HG02623 (cell line): Measurements from ENCODE around the gene KSR2.
"Not testable (repeated sequence)": the region's sequence is repeated elsewhere in the genome, so short reads cannot be mapped to it uniquely, and the experiment has no call there.

Experiments
- ATAC-seq: cut with Tn5 transposase; IDR thresholded peaks from one replicate; pipeline ENCODE4 v1.9.1; 2021; ENCODE audit warnings: moderate library complexity; ENCODE audit not compliant: unreplicated experiment

KSR2 gene

DNA sequence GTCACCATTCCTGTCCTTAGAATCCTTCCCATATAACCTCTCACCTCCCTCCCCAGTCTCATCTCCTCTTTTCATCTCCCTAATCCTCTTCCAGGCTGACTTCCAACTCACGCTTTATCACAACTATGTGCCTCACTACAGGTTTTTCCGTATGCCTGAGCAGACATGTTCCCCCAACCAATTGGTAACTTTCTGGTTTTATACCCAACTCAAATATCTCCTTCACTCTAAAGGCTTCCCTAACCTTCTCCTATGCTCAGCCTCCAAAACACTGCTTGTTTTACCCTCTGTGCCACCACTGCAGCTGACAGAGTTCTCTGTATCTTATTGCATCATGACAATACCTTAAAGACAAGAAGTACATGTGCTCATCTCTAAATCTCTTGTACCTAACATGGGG, 139.7 kb downstream of the KSR2 start:
- ATAC-seq: no peak

DNA sequence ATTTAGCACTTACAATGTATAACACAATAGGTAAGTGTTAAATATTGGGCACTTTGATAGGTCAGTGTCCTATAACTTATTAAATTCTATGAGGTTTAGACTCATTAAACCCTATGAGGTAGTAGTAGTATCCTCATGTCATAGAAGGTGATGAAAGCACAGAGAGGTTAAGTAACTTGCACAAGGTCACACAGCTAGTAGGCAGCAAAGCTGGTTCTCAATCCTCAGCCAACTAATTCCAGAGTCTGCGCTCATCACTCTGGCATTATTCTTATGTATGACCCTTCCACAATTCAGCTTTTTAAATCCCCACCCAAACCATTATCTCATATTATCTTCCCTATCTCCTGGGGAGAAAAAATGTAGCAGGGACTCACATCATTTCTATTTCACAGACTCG, 141.1 kb downstream of the KSR2 start:
- ATAC-seq: no peak

DNA sequence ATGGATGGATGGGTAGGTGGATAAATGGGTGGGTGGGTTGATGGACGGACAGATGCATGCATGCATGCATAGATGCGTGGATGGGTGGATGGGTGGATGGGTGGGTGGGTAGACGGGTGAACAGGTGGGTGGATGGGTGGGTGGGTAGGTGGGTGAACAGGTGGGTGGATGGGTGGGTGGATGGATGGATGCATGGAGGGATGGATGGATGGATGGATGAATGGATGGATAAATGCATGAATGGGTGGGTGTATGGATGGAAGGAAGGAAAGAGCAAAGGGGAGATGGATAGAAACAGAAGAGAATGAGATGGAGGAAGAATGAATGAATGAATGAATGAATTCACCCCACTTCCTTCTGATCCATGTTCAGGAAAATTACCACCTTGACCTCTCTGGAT, 143.0 kb downstream of the KSR2 start:
- no peak for ATAC-seq

GRCh38 chr12:117821480-117822175, 147.2 kb downstream of the KSR2 start:
- no peak for ATAC-seq

DNA sequence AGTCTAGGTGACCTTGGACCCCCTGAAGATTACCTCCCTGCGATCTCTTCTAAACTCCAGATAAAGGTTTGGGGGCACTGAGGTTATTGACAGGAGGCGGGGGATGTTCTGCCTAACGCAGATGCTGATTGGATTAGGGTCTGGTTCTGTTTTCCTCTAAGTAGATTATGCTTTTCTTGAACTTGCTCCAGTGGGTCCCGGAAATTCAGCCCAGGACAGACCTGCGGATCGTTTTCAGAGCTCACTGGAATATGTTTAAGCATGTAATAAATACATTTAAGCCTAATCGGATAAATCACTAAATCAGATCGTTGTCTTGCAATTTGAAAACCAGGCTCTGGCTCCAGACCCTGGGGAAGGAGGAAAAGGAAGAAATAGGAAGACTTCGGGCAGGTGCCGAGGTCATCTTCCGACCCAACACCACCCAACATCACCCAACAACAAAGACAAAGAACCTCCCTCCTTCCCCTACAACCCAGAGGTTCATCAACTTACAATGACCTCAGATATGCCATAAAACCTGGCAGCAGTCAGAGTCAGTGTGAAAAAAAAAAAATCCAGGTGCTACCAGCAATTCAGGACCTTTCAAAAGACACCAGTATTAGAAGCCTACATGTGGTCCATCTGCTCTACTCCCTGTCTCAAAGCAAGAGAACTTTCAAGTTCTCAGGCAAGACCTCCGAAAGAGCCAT, 148.4 kb downstream of the KSR2 start:
- no peak for ATAC-seq

GRCh38 chr12:117819160-117819559, 149.6 kb downstream of the KSR2 start:
- ATAC-seq: no peak

GRCh38 chr12:117818400-117818799, 150.4 kb downstream of the KSR2 start:
- no peak for ATAC-seq

DNA sequence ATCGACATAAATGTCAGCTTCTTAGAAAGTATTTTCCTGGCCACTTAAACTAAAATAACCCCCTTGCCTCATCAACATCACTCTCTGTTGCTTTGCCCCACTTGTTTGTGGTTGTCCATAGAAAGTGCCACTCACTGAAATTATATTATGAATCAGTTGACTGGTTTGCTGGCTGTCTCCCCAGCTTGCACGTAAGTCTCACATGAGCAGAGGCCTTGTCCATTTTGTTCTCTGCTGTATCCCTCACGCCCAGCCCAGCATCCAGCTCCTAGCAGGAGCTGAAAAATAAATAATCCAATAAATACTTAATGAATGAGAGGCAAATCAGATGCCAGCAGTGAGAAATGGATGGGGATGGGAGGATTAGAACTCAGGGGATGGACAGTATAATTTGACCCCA, 159.3 kb downstream of the KSR2 start:
- no peak for ATAC-seq

DNA sequence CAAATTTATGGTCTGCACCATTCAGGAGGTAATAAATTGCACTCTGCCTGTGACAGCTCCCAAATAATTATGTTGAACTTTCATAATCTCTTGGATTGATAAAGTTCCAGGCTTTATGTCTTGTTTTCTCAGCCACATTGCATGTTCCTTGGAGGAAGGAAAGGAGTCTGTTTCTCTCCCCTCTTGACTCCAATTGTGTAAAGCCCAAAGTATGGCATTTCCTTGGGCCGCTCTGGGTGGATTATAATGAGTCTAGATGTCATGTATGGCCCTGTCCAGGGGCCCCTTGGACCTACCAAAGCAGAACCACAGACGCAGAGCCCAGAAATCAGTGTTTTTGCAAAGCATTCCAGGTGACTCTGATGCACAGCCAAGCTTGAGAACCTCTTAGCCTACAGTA, 160.8 kb downstream of the KSR2 start:
- ATAC-seq: no peak

DNA sequence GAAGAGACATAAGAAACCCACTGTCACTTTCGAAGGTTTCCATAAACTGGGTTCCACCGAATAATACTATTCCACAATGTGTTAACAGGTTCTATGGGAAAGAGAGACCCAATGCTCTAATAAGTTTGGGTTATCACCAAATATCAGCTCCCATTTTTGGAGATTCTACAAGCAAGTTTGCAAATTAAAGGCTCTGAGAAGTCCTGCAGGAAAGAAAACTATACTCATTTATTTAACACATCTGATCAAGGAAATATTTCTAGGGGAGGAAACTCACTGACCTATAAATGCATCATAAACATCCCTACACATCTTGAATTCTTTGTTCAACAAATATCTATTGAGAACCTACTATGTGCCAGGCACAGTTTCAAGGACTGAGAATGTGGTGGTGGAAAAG, 161.4 kb downstream of the KSR2 start:
- no peak for ATAC-seq

GRCh38 chr12:117805865-117806264, 162.9 kb downstream of the KSR2 start:
- ATAC-seq: no peak

DNA sequence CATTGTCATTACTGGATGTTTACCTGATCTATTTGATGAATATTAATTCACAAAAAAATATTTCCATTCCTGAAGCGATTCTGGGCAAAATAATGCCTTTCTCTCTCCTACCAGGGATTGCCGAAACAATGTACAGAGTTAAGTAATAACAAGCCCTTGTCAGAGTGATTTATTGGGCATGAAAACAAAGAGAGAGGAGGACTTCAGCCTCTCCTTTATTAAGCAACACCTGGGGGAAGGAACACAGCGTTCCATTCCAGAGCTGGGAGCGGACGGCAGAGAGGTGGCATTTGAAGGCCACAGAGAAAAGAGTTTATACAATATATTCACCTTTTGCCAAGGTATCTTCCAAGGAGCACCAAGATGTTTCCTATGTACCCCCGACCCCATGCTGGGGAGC, 165.8 kb downstream of the KSR2 start:
- no peak for ATAC-seq

DNA sequence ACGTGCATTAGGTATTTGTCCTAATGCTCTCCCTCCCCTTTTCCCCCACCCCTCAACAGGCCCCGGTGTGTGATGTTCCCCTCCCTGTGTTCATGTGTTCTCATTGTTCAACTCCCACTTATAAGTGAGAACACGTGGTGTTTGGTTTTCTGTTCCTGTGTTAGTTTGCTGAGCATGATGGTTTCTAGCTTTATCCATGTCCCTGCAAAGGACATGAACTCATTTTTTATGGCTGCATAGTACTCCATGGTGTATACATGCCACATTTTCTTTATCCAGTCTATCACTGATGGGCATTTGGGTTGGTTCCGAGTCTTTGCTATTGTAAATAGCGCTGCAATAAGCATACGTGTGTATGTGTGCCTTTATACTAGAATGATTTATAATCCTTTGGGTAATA, 168.1 kb downstream of the KSR2 start:
- ATAC-seq: not testable (repeated sequence)

GRCh38 chr12:117797202-117797601, 171.6 kb downstream of the KSR2 start:
- no peak for ATAC-seq

DNA sequence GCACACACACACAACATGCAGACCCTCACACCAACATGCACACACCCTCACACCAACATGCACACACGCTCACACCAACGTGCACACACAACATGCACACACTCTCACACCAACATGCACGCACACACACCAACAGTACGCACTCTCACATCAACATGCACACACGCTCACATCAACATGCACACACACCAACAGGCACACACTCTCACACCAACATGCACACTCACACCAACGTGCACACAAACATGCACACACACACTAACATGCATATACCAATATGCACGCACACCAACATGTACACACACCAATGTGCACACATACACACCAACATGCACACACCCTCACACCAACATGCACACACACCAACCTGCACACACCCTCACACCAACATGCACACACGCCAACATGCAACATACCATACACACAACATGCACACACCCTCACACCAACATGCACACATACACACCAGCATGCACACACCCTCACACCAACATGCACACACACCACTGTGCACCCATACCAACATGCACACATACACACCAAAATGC, 175.8 kb downstream of the KSR2 start:
- no peak for ATAC-seq

DNA sequence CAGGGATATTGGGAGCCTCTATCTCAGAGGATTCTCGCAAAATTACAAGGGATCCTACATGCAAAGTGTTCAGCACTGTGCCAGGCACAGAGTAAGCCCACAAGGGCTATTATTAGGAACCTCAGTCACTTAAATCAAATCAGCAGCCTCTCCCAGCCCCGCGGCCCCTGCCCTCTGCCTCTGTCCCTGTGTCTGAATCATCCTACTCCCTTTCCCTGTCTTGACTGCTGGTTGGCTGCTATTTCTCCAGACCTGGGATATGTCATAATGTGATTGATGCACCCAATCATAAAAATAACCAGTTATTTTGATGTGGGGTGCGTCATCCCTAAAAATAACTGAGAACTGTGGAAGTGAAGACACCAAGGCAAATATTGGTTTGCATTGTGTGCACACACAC, 176.3 kb downstream of the KSR2 start:
- no peak for ATAC-seq

DNA sequence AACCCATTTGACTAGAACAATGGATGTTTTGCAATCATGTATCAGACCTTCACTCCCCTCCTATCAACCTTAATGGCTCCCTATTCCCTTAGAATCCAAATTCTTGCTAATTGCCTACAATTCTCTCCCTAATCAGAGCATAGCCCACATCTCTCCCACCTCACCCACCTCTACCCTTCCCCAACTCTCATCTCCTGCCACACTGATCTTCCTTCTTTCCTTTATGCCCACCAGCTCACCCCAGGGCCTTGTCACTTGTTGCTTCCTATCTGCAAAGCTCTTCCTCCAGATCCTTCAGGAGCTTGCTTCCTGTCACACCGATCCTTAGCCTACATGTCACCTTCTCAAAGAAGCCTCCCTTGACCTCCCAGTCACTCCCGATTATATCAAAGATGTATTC, 177.8 kb downstream of the KSR2 start:
- no peak for ATAC-seq

GRCh38 chr12:117790198-117790597, 178.6 kb downstream of the KSR2 start:
- no peak for ATAC-seq

DNA sequence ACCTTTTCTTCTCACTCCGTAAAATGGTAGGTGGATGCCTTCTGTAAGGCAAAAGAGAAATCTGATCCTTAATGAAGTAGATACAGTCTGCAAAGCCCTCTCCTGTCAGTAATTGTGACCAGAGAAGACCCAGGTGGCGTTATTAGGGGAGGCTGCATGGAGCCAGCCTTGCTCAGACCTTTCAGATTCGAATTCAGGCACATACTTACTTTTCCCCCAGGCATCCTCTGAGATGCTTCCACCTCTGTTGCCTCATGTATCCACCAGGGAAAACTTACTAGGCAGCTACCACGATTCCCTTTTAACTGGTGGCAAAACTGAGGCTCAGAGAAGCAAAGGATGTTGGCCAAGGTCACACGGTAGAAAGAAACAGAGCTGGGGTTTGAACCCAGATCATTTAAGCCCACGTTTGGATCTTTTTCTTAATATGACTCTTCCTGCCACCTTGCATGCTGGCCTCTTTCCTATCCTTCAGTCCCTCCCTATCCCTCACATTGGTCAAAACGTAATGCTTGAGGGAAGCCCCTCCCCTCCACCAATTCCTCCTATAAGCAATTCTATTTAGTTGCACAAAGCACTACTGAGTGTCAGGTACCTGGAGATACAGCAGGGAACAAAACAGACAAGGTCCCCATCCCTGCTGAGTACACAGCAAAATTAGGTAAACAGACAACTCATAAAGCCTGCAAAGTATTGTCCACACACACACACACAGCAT, 179.4 kb downstream of the KSR2 start:
- no peak for ATAC-seq

- no peak for ATAC-seq
Measured at GRCh38 chr12:117778656-117779055, 190.1 kb downstream of the KSR2 start.

DNA sequence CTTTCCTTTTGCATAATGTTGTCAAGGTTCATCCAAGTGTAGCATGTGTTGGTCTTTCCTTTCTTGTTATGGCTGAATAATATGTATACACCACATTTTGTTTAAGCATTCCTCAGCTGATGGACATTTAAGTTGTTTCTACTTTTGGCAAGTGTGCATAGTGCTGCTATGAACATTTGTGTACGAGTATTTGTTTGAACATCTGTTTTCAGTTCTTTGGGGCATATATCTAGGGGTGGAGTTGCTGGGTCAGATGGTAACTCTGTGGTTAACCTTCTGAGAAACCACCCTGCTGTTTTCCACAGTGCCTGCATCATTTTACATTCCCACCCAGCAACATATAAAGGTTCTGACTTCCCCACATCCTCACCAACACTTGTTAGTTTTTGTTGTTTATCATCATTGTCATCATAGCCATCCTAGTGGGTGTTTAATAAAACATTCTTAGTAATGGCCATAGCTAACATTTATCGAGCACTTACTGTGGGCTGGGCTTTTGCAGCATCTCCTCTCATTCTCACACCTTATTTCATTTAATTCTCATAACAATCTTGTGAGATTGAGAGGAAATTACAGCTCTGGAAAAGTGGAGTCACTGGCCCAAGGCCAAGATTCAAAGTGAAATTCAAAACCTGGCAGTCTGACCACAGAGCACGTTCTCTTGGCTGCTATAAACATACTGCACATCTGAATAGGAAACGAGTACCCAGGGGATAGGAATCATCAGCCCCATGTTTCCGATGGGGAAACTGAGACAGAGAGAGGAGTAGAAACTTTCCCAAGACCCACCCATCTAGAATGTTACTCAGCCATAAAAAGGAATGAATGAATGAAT, 193.6 kb downstream of the KSR2 start:
- no peak for ATAC-seq
